ENCODE results near the gene FARS2. TPM values are rescaled to one million over a fixed set of nuclear protein-coding genes. Genes with fewer than 3 reads are reported as not detected.

FARS2 gene
- total and polyA plus RNA-seq, 2 experiments from 2014 or later, result 9.9 to 15.4 TPM

DNA sequence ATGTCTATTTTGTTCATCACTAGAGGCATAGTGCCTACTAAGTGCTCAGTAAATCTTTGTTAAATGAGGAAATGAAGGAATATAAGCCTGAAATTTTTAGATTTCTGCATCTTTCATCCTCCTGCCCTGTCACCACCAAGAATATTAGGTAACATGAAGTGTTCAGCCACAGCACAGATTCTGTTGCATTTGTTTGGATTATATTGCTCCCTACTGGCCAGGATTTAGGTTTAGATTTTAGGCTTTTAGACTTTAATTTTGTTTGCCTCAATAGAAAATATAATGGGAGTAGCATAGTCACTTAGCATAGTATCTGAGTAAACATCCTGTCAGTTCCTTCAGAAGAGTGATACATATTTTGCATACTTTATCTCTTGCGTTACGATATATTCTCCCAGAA is 14.2 kb downstream of the FARS2 start:
- H3K27ac ChIP-seq, result no peak overlapping the region
- no peak for DNase-seq (ENCODE audit: low spot score)
- H3K4me1 ChIP-seq (ENCODE audit: insufficient read depth), result no peaks in the 10 kb centered on the region
- H3K4me3 ChIP-seq, result no peak overlapping the region
- no peaks in the 10 kb centered on the region for H3K9me2 ChIP-seq (replicated peaks; ENCODE audit: insufficient read depth)
- no peak for TF ChIP-seq EZH2 (IDR thresholded peaks at IDR 0.05; ENCODE audit: borderline replicate concordance)
- TF ChIP-seq, protein P1, sequence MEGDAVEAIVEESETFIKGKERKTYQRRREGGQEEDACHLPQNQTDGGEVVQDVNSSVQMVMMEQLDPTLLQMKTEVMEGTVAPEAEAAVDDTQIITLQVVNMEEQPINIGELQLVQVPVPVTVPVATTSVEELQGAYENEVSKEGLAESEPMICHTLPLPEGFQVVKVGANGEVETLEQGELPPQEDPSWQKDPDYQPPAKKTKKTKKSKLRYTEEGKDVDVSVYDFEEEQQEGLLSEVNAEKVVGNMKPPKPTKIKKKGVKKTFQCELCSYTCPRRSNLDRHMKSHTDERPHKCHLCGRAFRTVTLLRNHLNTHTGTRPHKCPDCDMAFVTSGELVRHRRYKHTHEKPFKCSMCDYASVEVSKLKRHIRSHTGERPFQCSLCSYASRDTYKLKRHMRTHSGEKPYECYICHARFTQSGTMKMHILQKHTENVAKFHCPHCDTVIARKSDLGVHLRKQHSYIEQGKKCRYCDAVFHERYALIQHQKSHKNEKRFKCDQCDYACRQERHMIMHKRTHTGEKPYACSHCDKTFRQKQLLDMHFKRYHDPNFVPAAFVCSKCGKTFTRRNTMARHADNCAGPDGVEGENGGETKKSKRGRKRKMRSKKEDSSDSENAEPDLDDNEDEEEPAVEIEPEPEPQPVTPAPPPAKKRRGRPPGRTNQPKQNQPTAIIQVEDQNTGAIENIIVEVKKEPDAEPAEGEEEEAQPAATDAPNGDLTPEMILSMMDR (IDR thresholded peaks at IDR 0.05; ENCODE audit: poor library complexity), result no peak
- TF ChIP-seq EZH2phosphoT487 (IDR thresholded peaks at IDR 0.05; ENCODE audit: low read depth, severe bottlenecking, unreplicated experiment), result no peak
- H3K9me3 ChIP-seq (ENCODE audit: low read depth), result no peaks in the 10 kb centered on the region
- H3K79me2 ChIP-seq, result peaks cover 11% of the 10 kb centered on the region
- 92% methylated on average over 2 of the region's 2 CpGs for WGBS (ENCODE audit: low lambda C conversion rate, missing lambda C conversion rate)
- no peaks in the 10 kb centered on the region for H3K27me3 ChIP-seq
- no peaks in the 10 kb centered on the region for H4K20me1 ChIP-seq (ENCODE audit: insufficient read depth, poor library complexity, severe bottlenecking)
- H3K36me3 ChIP-seq (replicated peaks; ENCODE audit: insufficient read depth, low read depth), result no peaks in the 10 kb centered on the region
- H3K4me2 ChIP-seq, result no peak overlapping the region
- H2AFZ ChIP-seq, result no peak overlapping the region

DNA sequence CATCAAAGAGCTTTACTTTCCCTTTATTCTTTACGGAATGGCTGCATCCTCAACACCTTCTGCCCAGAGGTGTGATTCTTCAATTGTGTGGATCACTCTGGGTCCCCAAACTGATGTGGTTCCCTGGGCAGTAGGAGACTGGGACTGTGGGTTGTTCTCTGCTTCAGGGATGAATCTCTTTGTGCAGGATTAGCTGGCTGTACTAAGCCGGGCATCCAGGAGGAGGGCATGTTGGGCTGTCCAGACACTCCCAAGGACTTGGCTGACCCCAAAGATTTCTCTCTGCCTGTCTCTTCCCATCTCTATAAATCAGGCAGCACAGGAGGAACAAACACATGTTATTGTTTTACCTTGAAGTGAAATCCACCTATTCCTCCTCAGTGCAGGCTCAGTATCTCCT is 15.3 kb downstream of the FARS2 start:
- no peaks in the 10 kb centered on the region for H3K9me3 ChIP-seq (ENCODE audit: low read depth)
- H3K36me3 ChIP-seq (replicated peaks; ENCODE audit: insufficient read depth, low read depth), result no peaks in the 10 kb centered on the region
- no peak for TF ChIP-seq EZH2 (IDR thresholded peaks at IDR 0.05; ENCODE audit: borderline replicate concordance)
- TF ChIP-seq EZH2phosphoT487 (IDR thresholded peaks at IDR 0.05; ENCODE audit: low read depth, severe bottlenecking, unreplicated experiment), result no peak
- TF ChIP-seq, protein P1 (IDR thresholded peaks at IDR 0.05; ENCODE audit: poor library complexity), result no peak
- 69% methylated on average over 2 of the region's 2 CpGs for WGBS (ENCODE audit: low lambda C conversion rate, missing lambda C conversion rate)
- H3K4me3 ChIP-seq, result no peak overlapping the region
- no peaks in the 10 kb centered on the region for H3K4me1 ChIP-seq (ENCODE audit: insufficient read depth)
- no peaks in the 10 kb centered on the region for H3K9me2 ChIP-seq (replicated peaks; ENCODE audit: insufficient read depth)
- no peaks in the 10 kb centered on the region for H4K20me1 ChIP-seq (ENCODE audit: insufficient read depth, poor library complexity, severe bottlenecking)
- no peak for DNase-seq (ENCODE audit: low spot score)
- H3K27ac ChIP-seq, result no peak overlapping the region
- no peaks in the 10 kb centered on the region for H3K27me3 ChIP-seq
- peaks cover 14% of the 10 kb centered on the region for H3K79me2 ChIP-seq
- no peak overlapping the region for H2AFZ ChIP-seq
- no peak overlapping the region for H3K4me2 ChIP-seq

DNA sequence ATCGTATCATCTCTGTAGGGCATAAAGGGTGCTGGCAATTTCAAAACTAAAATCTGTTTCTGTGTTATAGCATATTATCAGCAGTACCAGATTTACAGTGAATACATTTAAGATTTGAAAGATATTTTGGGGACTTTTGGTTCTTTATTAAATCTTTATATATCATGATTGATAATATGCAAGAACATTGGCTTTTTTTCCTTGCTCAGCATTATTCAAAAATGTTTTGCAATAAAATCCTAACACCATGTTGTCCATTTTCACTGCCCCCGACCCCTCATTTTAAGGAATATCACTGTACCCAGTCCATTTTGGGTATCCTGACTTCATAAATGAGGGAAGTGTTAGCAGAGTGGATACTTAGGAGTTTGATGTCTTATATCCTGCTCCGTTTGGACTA is 16.3 kb downstream of the FARS2 start:
- H3K36me3 ChIP-seq (replicated peaks; ENCODE audit: insufficient read depth, low read depth), result no peaks in the 10 kb centered on the region
- no peaks in the 10 kb centered on the region for H3K4me1 ChIP-seq (ENCODE audit: insufficient read depth)
- H3K27me3 ChIP-seq, result no peaks in the 10 kb centered on the region
- H3K79me2 ChIP-seq, result peaks cover 14% of the 10 kb centered on the region
- TF ChIP-seq EZH2phosphoT487 (IDR thresholded peaks at IDR 0.05; ENCODE audit: low read depth, severe bottlenecking, unreplicated experiment) (no peak), EZH2 (IDR thresholded peaks at IDR 0.05; ENCODE audit: borderline replicate concordance) (no peak)
- TF ChIP-seq, protein P1 (IDR thresholded peaks at IDR 0.05; ENCODE audit: poor library complexity), result no peak
- no peak overlapping the region for H3K4me2 ChIP-seq
- no peaks in the 10 kb centered on the region for H3K9me2 ChIP-seq (replicated peaks; ENCODE audit: insufficient read depth)
- DNase-seq (ENCODE audit: low spot score), result no peak
- no peak overlapping the region for H2AFZ ChIP-seq
- WGBS (ENCODE audit: low lambda C conversion rate, missing lambda C conversion rate), result 93% methylated on average over 3 of the region's 3 CpGs
- no peak overlapping the region for H3K27ac ChIP-seq
- H3K4me3 ChIP-seq, result no peak overlapping the region
- no peaks in the 10 kb centered on the region for H4K20me1 ChIP-seq (ENCODE audit: insufficient read depth, poor library complexity, severe bottlenecking)
- H3K9me3 ChIP-seq (ENCODE audit: low read depth), result no peaks in the 10 kb centered on the region

DNA sequence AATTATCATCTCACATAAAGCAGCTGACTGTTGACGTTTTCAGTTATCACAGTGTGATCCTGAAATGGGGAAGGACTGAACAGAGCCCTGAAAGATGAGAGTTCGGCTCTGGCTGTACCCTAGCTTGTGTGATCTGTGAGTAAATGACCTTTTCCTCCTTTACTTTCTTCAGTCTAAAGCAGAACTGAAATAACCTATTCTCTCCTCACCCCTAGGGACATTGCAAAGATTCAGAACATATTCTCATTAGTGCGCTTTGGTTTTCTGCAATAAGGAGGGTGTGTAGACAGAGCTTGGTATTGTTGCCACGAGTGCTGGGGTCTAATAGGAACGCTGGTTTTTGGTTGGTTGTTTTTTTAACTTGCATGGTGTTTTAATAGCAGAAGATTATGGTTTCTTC is 16.7 kb downstream of the FARS2 start:
- H3K27ac ChIP-seq, result no peak overlapping the region
- H3K79me2 ChIP-seq, result peaks cover 14% of the 10 kb centered on the region
- H3K9me2 ChIP-seq (replicated peaks; ENCODE audit: insufficient read depth), result no peaks in the 10 kb centered on the region
- H4K20me1 ChIP-seq (ENCODE audit: insufficient read depth, poor library complexity, severe bottlenecking), result no peaks in the 10 kb centered on the region
- H2AFZ ChIP-seq, result no peak overlapping the region
- no peaks in the 10 kb centered on the region for H3K4me1 ChIP-seq (ENCODE audit: insufficient read depth)
- no peak overlapping the region for H3K4me3 ChIP-seq
- no peak for DNase-seq (ENCODE audit: low spot score)
- no peaks in the 10 kb centered on the region for H3K9me3 ChIP-seq (ENCODE audit: low read depth)
- H3K4me2 ChIP-seq, result no peak overlapping the region
- TF ChIP-seq, protein P1 (IDR thresholded peaks at IDR 0.05; ENCODE audit: poor library complexity), result no peak
- no peak for TF ChIP-seq EZH2 (IDR thresholded peaks at IDR 0.05; ENCODE audit: borderline replicate concordance)
- no peak for TF ChIP-seq EZH2phosphoT487 (IDR thresholded peaks at IDR 0.05; ENCODE audit: low read depth, severe bottlenecking, unreplicated experiment)
- no peaks in the 10 kb centered on the region for H3K36me3 ChIP-seq (replicated peaks; ENCODE audit: insufficient read depth, low read depth)
- 96% methylated on average over 5 of the region's 5 CpGs for WGBS (ENCODE audit: low lambda C conversion rate, missing lambda C conversion rate)
- H3K27me3 ChIP-seq, result no peaks in the 10 kb centered on the region

Measured in hepatocyte (in vitro differentiated cells).